GM12872 (cell line): Measurements from ENCODE around the gene CGB8.
"Not testable (repeated sequence)": the region's sequence is repeated elsewhere in the genome, so short reads cannot be mapped to it uniquely, and the experiment has no call there.

Source experiments
- TF ChIP-seq, protein P1 (sequence below): IDR thresholded peaks from 3 replicates; pipeline ENCODE4 v1.5.1; 2011; ENCODE audit warnings: low read depth, mild to moderate bottlenecking, low read length, moderate library complexity; ENCODE audit not compliant: insufficient read depth

The CGB8 gene

DNA sequence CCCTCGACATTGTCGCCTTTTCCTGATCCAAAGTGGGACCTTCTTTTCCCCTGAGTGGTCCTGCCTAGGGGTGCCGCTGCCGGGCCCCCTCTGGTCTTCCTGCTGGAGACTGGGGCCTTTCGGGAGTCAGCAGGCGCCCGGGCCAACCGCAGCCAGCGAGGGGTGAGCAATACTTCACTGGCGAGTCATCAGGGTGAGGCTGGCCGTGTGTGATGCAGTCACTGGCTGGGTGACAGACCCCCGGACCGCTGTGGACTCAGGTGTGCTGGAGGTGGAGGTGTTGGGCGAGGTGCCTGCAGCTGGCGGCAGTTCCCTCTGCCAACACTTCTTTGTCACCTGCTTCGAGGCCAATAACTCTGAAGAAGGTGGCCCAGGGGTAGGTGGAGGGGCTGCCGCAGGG, 6.7 kb downstream of the CGB8 start:
- TF ChIP-seq, protein P1, sequence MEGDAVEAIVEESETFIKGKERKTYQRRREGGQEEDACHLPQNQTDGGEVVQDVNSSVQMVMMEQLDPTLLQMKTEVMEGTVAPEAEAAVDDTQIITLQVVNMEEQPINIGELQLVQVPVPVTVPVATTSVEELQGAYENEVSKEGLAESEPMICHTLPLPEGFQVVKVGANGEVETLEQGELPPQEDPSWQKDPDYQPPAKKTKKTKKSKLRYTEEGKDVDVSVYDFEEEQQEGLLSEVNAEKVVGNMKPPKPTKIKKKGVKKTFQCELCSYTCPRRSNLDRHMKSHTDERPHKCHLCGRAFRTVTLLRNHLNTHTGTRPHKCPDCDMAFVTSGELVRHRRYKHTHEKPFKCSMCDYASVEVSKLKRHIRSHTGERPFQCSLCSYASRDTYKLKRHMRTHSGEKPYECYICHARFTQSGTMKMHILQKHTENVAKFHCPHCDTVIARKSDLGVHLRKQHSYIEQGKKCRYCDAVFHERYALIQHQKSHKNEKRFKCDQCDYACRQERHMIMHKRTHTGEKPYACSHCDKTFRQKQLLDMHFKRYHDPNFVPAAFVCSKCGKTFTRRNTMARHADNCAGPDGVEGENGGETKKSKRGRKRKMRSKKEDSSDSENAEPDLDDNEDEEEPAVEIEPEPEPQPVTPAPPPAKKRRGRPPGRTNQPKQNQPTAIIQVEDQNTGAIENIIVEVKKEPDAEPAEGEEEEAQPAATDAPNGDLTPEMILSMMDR = no peak

DNA sequence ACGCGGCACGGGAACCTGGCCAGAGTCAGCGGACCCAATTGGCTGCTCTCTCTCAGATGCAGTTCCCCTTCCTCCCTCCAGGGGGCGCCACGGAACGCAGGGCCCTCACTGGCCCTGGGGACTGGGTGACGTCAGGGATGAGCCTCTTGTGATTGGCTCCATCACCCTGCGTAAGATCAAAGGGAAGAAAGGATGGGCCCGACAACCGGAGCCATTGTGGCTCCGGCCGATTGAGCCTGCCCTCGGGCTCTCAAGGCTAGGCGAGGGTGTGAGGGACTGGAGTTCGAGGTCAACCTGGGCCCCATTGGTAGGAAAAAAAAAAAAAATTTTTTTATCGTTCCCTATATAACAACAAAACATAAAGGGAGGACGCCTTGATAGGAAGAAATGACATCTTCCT, 12.1 kb downstream of the CGB8 start, which contains the start of gene CGB1:
Gene CGB1, minus strand, starts transcription at position 81 of the 400 bp plus-strand sequence. CDS start 184 bp downstream, outside the sequence.
- TF ChIP-seq, protein P1 = peak; percentile 71

DNA sequence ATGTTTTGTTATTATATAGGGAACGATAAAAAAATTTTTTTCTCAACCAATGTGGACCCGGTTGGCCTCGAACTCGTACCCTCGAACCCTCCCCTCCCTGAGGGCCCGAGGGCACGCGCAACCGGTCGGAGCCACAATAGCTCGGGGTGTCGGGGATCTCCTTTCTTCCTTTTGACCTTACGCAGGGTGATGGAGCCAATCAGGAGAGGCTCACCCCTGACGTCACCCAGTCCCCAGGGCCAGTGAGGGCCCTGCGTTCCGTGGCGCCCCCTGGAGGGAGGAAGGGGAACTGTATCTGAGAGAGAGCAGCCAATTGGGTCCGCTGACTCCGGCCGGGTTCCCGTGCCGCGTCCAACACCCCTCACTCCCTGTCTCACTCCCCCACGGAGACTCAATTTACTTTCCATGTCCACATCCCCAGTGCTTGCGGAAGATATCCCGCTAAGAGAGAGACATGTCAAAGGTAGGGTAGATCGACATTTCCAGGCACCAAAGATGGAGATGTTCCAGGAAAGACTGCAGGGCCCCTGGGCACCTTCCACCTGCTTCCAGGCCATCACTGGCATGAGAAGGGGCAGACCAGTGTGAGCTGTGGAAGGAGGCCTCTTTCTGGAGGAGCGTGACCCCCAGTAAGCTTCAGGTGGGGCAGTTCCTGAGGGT, 17.1 kb downstream of the CGB8 start, which contains the start of gene CGB2:
Gene CGB2, plus strand, starts transcription at position 249 of the 660 bp plus-strand sequence. Its CDS starts 206 bp downstream, at position 455.
- TF ChIP-seq, protein P1 = peak; percentile 50; the same call in 2 of the 3 replicates

DNA sequence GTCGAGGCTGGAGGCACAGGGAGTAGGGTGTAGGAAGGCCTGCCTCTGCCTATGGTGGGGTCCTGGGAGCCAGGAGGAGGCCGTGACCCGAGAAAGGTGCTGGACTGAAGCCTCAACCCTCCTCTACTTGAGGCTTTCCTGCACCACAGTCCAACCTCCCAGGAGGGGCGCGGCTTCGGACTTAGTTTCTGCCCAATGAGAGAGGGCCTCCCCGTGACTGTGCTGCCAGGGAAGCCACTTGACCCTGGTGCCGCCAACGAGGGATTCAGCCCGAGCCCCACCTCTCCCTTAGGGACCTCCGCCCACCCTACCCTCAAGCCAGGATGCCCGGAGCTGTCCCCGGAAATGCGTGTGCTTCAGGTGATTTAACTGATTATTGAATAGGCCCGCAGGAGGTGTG, 24.7 kb downstream of the CGB8 start, which contains the start of gene CGB3:
Gene CGB3, minus strand, starts transcription at position 101 of the 400 bp plus-strand sequence. CDS start 362 bp downstream, outside the sequence.
- TF ChIP-seq, protein P1 = not testable (repeated sequence)

DNA sequence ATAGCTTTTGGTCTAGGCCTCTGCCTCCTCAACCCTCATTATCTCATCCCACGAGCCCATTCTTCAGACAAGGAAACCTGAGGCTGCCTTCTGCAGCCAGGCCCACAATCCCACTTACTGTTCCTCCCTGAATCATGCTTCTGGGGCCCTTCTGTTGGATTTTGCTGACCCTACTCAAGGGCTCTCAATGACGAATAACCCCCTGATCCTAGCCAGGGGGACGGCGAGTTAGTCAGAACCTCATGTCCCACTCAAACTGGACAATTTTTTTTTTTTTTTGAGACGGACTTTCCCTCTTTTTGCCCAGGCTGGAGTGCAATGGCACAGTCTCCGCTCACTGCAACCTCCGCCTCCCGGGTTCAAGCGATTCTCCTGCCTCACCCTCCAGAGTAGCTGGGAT, 26.8 kb downstream of the CGB8 start:
- TF ChIP-seq, protein P1 = no peak

DNA sequence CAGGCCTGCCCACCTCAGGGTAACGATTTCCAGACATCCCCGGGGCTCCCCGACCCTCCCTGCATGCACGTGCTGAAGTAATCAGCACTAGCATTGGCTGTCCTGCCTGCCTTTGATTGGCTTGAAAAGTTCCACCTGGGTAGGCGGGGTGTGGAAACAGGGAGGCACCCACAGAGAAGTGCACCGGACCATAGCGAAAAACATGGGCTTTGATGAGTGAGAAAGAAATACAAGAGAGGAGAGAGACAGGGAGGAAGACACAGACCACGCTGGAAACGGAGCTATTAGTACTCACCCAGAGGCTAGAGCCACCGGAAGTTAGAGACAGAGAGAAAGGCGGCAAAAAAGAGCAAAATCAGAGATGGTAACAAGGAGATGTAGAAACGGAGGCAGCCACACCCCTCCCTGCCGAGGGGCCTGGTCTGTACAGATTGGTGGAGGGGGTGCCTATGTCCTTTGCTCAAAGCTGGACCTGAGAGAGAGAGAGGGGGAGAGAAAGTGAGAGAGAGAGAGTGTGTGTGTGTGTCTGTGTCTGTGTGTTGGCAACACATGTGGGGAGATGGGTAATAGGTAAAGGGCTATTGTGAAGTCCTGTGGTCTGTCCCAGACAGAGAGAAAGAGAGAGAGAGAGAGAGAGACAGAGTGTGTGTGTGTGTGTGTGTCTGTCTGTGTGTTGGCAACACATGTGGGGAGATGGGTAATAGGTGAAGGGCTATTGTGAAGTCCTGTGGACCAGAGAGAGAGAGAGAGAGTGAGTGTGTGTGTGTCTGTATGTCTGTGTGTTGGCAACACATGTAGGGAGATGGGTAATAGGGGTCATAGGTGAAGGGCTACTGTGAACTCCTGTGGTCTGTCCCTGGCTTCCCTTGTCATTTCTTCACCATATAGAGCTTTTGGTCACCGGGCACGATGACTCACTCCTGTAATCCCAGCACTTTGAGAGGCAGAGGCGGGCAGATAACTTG, 27.7 kb downstream of the CGB8 start:
- TF ChIP-seq, protein P1 = no peak

DNA sequence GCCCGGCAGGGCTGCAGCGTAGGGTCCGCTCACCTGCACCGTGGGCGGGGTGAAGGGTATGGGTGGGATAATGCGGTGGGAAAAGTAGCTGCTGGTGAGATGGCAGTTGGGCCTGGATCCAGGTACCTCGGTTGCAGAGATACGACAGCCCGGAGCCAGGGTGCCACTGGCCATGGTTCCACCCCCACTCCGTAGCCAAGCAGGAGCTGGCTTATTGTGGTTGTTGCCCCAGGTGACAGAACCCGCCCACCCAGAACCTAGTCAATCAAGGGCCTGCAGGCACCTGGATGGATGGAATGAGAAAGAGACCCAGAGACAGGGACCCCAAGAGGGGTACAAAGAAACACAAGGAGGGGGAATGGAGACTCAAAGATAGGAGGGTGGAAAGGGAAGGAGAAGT, 28.6 kb downstream of the CGB8 start:
- TF ChIP-seq, protein P1 = no peak
